ENCODE results near the gene FBXO3. TPM values are rescaled to one million over a fixed set of nuclear protein-coding genes. Genes with fewer than 3 reads are reported as not detected.

The FBXO3 gene
- total RNA-seq, 1 donor from 2014 or later: 29.7 TPM

DNA sequence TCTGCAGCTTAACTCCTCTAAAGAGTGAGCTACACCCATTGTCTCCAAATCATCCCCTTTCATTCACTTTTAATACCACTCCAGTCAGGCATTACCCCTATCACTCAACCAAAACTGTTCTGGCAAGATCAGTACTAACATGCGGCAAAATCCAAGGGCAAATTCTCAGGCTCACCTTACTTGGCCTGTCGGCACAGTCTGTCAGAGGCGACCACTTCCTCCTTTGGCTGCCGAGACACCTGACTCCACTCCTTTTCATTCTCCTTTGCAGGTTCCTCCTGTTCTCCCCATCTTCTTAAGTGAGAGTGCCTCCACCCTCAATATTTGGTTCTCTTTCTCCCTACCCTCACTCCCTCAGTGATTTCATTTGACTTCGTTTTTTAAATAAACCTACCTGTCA is 77.9 kb downstream of the FBXO3 start:
- H3K4me1 ChIP-seq: peaks cover 50% of the 10 kb centered on the region
- TF ChIP-seq, protein P1, sequence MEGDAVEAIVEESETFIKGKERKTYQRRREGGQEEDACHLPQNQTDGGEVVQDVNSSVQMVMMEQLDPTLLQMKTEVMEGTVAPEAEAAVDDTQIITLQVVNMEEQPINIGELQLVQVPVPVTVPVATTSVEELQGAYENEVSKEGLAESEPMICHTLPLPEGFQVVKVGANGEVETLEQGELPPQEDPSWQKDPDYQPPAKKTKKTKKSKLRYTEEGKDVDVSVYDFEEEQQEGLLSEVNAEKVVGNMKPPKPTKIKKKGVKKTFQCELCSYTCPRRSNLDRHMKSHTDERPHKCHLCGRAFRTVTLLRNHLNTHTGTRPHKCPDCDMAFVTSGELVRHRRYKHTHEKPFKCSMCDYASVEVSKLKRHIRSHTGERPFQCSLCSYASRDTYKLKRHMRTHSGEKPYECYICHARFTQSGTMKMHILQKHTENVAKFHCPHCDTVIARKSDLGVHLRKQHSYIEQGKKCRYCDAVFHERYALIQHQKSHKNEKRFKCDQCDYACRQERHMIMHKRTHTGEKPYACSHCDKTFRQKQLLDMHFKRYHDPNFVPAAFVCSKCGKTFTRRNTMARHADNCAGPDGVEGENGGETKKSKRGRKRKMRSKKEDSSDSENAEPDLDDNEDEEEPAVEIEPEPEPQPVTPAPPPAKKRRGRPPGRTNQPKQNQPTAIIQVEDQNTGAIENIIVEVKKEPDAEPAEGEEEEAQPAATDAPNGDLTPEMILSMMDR (IDR thresholded peaks at IDR 0.05): no peak
- H3K9me3 ChIP-seq: no peaks in the 10 kb centered on the region
- no peak overlapping the region for H3K4me3 ChIP-seq
- DNase-seq (ENCODE audit: extremely low spot score in 2 of 2): peak in 1 of 2 donors; percentile 78
- no peaks in the 10 kb centered on the region for H3K27me3 ChIP-seq
- intact Hi-C loops (cut with DNase I): no loop called here
- no peak overlapping the region for H3K27ac ChIP-seq
- H3K36me3 ChIP-seq: no peaks in the 10 kb centered on the region

DNA sequence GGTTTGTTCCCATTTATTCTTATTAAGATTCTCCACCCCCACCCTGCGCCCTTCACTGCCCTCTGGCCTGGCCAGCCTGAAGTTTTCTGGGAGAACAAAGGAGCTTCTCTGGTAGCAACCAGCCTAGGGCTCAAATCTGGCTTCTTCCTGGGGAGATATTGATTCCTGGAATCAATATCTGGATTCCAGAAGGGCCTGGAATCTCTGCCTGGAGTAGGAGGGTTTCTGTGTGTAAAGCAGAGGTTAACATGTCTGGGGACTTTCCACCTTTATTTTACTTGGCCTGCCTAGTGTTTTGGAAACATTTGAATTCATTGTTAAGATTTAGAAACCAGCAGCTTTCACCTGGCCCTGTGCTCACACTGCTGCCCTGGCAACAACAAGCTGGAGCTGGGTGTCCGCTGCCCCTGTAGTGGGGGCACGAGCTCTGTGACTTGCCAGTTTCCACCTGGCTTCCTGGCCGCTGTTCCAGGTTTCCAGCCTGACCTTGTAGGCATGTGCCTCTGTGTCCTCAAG is 79.2 kb downstream of the FBXO3 start:
- no peaks in the 10 kb centered on the region for H3K9me3 ChIP-seq
- no peak overlapping the region for H3K27ac ChIP-seq
- intact Hi-C loops (cut with DNase I): no loop called here
- no peak overlapping the region for H3K4me3 ChIP-seq
- TF ChIP-seq, protein P1 (IDR thresholded peaks at IDR 0.05): no peak
- TF ChIP-seq POLR2A (IDR thresholded peaks at IDR 0.05) (no peak), POLR2AphosphoS5 (IDR thresholded peaks at IDR 0.05; ENCODE audit: insufficient read depth in 1 of 2, low read depth in 1 of 2) (peak; percentile 42 to 69)
- H3K36me3 ChIP-seq: no peaks in the 10 kb centered on the region
- H3K27me3 ChIP-seq: no peaks in the 10 kb centered on the region
- DNase-seq (ENCODE audit: extremely low spot score in 2 of 2): peak in 1 of 2 donors; percentile 81
- peaks cover 56% of the 10 kb centered on the region for H3K4me1 ChIP-seq

DNA sequence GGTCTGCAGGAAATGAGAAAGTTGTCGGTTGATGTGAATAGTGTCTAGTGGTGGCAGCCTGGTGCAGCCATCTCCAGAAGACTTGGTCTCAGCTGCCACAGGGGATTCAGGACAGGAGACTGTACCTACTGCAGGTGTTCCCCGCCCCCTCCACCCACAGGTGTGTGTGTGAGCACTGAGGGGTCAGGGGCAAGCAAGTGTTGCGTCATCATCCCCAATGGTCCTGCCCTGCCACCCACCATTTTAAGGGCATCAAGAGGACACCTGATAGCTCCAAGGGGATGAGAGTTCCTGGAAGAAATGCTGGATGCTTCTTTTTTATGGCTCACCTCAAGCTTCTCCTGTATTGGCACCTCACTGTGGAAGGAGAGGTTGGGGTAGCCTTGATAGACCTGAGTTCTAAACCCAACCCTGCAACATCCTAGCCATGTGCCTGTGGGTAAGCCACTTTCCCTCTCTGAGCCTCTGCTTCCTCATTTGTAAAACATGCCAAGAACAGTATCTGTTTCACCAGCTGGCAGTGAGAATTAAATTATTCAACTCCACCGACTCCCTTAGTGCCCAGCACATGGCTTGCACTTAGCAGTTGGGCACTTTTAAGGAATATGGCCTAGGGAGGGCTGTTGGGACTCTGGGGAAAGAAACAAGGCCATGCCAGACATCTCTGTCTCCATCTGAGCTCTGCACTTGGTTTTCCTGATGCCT is 79.8 kb downstream of the FBXO3 start:
- H3K36me3 ChIP-seq: no peaks in the 10 kb centered on the region
- H3K27ac ChIP-seq: no peak overlapping the region
- no peaks in the 10 kb centered on the region for H3K9me3 ChIP-seq
- intact Hi-C loops (cut with DNase I): no loop called here
- no peak for DNase-seq (ENCODE audit: extremely low spot score in 2 of 2)
- no peak overlapping the region for H3K4me3 ChIP-seq
- no peaks in the 10 kb centered on the region for H3K27me3 ChIP-seq
- TF ChIP-seq, protein P1 (IDR thresholded peaks at IDR 0.05): no peak
- no peak for TF ChIP-seq POLR2A (IDR thresholded peaks at IDR 0.05)
- no peak for TF ChIP-seq POLR2AphosphoS5 (IDR thresholded peaks at IDR 0.05; ENCODE audit: insufficient read depth in 1 of 2, low read depth in 1 of 2)
- H3K4me1 ChIP-seq: peaks cover 55% of the 10 kb centered on the region

DNA sequence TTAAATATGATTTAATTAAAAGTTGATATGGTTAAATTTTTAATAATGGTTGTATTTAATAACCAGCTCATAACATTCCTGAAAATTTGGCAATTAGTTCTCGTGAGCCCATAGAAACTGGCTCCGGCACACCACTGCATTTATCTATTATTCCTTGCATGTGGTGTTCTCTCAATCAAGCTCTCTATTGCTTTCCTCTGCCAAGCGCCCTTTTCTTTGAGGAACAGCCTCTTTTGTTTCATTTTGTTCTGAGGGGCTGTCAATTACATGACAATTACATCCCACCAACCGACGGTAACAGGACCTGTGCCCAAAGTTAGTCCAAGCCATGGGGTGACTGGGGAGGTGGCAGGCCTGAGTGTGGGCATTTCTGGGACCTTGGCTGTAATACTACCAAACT is 81.8 kb downstream of the FBXO3 start:
- Histone ChIP-seq H3K4me3 (no peak overlapping the region), H3K4me1 (peaks cover 56% of the 10 kb centered on the region), H3K9me3 (no peaks in the 10 kb centered on the region), H3K36me3 (no peaks in the 10 kb centered on the region), H3K27me3 (no peaks in the 10 kb centered on the region), H3K27ac (peak overlapping the region; percentile 81)
- TF ChIP-seq, protein P1 (IDR thresholded peaks at IDR 0.05): no peak
- TF ChIP-seq POLR2AphosphoS5 (IDR thresholded peaks at IDR 0.05; ENCODE audit: insufficient read depth in 1 of 2, low read depth in 1 of 2) (no peak), POLR2A (IDR thresholded peaks at IDR 0.05) (no peak)
- DNase-seq (ENCODE audit: extremely low spot score in 2 of 2): no peak
- intact Hi-C loops (cut with DNase I): no loop called here

DNA sequence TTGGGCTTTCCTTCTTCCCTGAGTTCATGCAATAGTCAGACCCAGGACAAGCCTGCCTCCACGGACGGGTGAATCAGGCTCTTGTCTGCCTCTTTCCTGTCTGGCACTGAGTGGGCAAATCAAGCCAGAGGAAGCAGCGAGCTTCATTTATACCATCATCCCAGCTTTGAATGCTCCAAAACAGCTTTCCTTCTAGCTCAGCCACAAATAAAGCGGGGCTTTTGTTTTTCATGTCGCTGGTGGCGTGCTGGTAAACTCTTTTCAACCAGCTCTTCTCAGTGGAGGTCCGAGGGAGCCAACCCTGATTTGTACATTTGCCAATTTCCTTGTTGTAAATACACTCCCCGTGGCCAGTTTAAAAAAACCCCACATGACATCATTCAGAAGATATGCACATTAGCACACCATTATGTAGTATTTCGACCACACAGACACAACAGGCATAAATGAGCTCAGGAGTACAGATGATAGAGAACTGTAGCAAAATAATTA is 82.3 kb downstream of the FBXO3 start:
- intact Hi-C loops (cut with DNase I): no loop called here
- Histone ChIP-seq H3K27me3 (no peaks in the 10 kb centered on the region), H3K27ac (peak overlapping the region; percentile 81), H3K4me1 (peaks cover 56% of the 10 kb centered on the region), H3K36me3 (no peaks in the 10 kb centered on the region), H3K9me3 (no peaks in the 10 kb centered on the region), H3K4me3 (peak overlapping the region in 1 of 2 donors; percentile 23)
- TF ChIP-seq POLR2AphosphoS5 (IDR thresholded peaks at IDR 0.05; ENCODE audit: insufficient read depth in 1 of 2, low read depth in 1 of 2): peak in 1 of 2 donors; percentile 88
- TF ChIP-seq POLR2A (IDR thresholded peaks at IDR 0.05): no peak
- TF ChIP-seq, protein P1 (IDR thresholded peaks at IDR 0.05): no peak
- DNase-seq (ENCODE audit: extremely low spot score in 2 of 2): no peak
